ENCODE measurements around the gene CCN6. TPM values are rescaled to one million over a fixed set of nuclear protein-coding genes. Genes with fewer than 3 reads are reported as not detected.

CCN6 gene
- total RNA-seq, 3 donors from 2014 or later (not counting 1 experiment from before 2014, with no cell fraction given): not detected

GRCh38 chr6:112026933-112027332 lies 27.0 kb upstream of the CCN6 start:
- no peak overlapping the region for H3K4me3 Mint-ChIP-seq
- H3K36me3 ChIP-seq (ENCODE audit: control insufficient read depth, insufficient read depth, low read length): no peaks in the 10 kb centered on the region
- peaks cover 27 to 39% of the 10 kb centered on the region in 2 donors for H3K4me1 Mint-ChIP-seq
- DNase-seq: no peak
- H3K27ac Mint-ChIP-seq: peak overlapping the region; percentile 76 to 78
- peak overlapping the region; percentile 73 for H3K27ac ChIP-seq (ENCODE audit: low read length)
- no peak for TF ChIP-seq CTCF (IDR thresholded peaks at IDR 0.05)
- ATAC-seq: no peak
- no peaks in the 10 kb centered on the region for H3K36me3 Mint-ChIP-seq
- peaks cover 5% of the 10 kb centered on the region for H3K9me3 ChIP-seq (ENCODE audit: control insufficient read depth, insufficient read depth, low read length)
- 93% methylated on average over 4 of the region's 4 CpGs for WGBS (ENCODE audit: insufficient coverage)
- no peaks in the 10 kb centered on the region for H3K27me3 ChIP-seq (ENCODE audit: control insufficient read depth, insufficient read depth, low read length)
- no peak overlapping the region for H3K4me3 ChIP-seq (ENCODE audit: low read length)
- no peaks in the 10 kb centered on the region for H3K27me3 Mint-ChIP-seq (ENCODE audit: low read depth in 2 of 2)
- H3K9me3 Mint-ChIP-seq: peaks cover 0 to 2% of the 10 kb centered on the region in 2 donors
- intact Hi-C loops (cut with micrococcal nuclease): no loop called here
- peaks cover 24% of the 10 kb centered on the region for H3K4me1 ChIP-seq (ENCODE audit: control insufficient read depth, insufficient read depth, low read length)

GRCh38 chr6:112027942-112028674 lies 25.8 kb upstream of the CCN6 start:
- peaks cover 27 to 33% of the 10 kb centered on the region in 2 donors for H3K4me1 Mint-ChIP-seq
- ATAC-seq (peak; percentile 86 to 91 (median 89)), DNase-seq (peak in 1 of 2 donors; percentile 88)

GRCh38 chr6:112029045-112029822 lies 24.7 kb upstream of the CCN6 start:
- peak; percentile 66 for TF ChIP-seq CTCF (IDR thresholded peaks at IDR 0.05)
- H3K36me3 Mint-ChIP-seq: no peaks in the 10 kb centered on the region
- H3K27me3 ChIP-seq (ENCODE audit: control insufficient read depth, insufficient read depth, low read length): no peaks in the 10 kb centered on the region
- H3K4me1 ChIP-seq (ENCODE audit: control insufficient read depth, insufficient read depth, low read length): peaks cover 24% of the 10 kb centered on the region
- ATAC-seq: no peak
- intact Hi-C loops (cut with micrococcal nuclease): loop anchor here (2.0 kb wide), 1 partner anchor 318 kb away; no protein-coding TSS in a partner anchor
- H3K36me3 ChIP-seq (ENCODE audit: control insufficient read depth, insufficient read depth, low read length): no peaks in the 10 kb centered on the region
- no peaks in the 10 kb centered on the region for H3K9me3 ChIP-seq (ENCODE audit: control insufficient read depth, insufficient read depth, low read length)
- H3K27me3 Mint-ChIP-seq (ENCODE audit: low read depth in 2 of 2): peaks cover 0 to 12% of the 10 kb centered on the region in 2 donors
- H3K9me3 Mint-ChIP-seq: no peaks in the 10 kb centered on the region
- peak overlapping the region; percentile 32 to 48 for H3K27ac Mint-ChIP-seq
- H3K4me3 Mint-ChIP-seq: peak overlapping the region; percentile 67
- no peak overlapping the region for H3K4me3 ChIP-seq (ENCODE audit: low read length)
- no peak overlapping the region for H3K27ac ChIP-seq (ENCODE audit: low read length)
- peaks cover 27 to 37% of the 10 kb centered on the region in 2 donors for H3K4me1 Mint-ChIP-seq
- WGBS (ENCODE audit: insufficient coverage): 81% methylated on average over 15 of the region's 15 CpGs
- peak; percentile 50 to 81 for DNase-seq

More at GRCh38 chr6:112027942-112028674, 25.8 kb upstream of the CCN6 start:
- WGBS (ENCODE audit: insufficient coverage): 9% methylated on average over 2 of the region's 3 CpGs
- Histone ChIP-seq H3K9me3 (ENCODE audit: control insufficient read depth, insufficient read depth, low read length) (peaks cover 5% of the 10 kb centered on the region), H3K27ac (ENCODE audit: low read length) (peak overlapping the region; percentile 73), H3K4me3 (ENCODE audit: low read length) (no peak overlapping the region), H3K27me3 (ENCODE audit: control insufficient read depth, insufficient read depth, low read length) (no peaks in the 10 kb centered on the region), H3K36me3 (ENCODE audit: control insufficient read depth, insufficient read depth, low read length) (no peaks in the 10 kb centered on the region), H3K4me1 (ENCODE audit: control insufficient read depth, insufficient read depth, low read length) (peaks cover 24% of the 10 kb centered on the region)
- peak overlapping the region; percentile 77 for H3K4me3 Mint-ChIP-seq
- no peak for TF ChIP-seq CTCF (IDR thresholded peaks at IDR 0.05)
- peaks cover 0 to 8% of the 10 kb centered on the region in 2 donors for H3K27me3 Mint-ChIP-seq (ENCODE audit: low read depth in 2 of 2)
- peaks cover 0 to 2% of the 10 kb centered on the region in 2 donors for H3K9me3 Mint-ChIP-seq
- H3K36me3 Mint-ChIP-seq: no peaks in the 10 kb centered on the region
- H3K27ac Mint-ChIP-seq: peak overlapping the region; percentile 76 to 78
- intact Hi-C loops (cut with micrococcal nuclease): loop anchor here (2.0 kb wide), 1 partner anchor 317 kb away; no protein-coding TSS in a partner anchor
